HG03064 (cell line): ENCODE measurements around the gene ZFR2.

Experiments
- ATAC-seq: cut with Tn5 transposase; IDR thresholded peaks from one replicate; pipeline ENCODE4 v1.9.1; 2021; ENCODE audit warnings: low read depth; ENCODE audit not compliant: unreplicated experiment

Gene ZFR2

GRCh38 chr19:3839941-3840340 is 28.9 kb downstream of the ZFR2 start:
- no peak for ATAC-seq

GRCh38 chr19:3838661-3839060 is 30.2 kb downstream of the ZFR2 start:
- ATAC-seq, result no peak

- no peak for ATAC-seq
These were observed 30.9 kb downstream of the ZFR2 start for GRCh38 chr19:3837922-3838321.

GRCh38 chr19:3837332-3837731 is 31.5 kb downstream of the ZFR2 start:
- no peak for ATAC-seq

GRCh38 chr19:3836887-3837286 is 32.0 kb downstream of the ZFR2 start:
- no peak for ATAC-seq

GRCh38 chr19:3835055-3835435 is 33.8 kb downstream of the ZFR2 start:
- no peak for ATAC-seq

- ATAC-seq, result no peak
These were observed 34.3 kb downstream of the ZFR2 start for GRCh38 chr19:3834349-3835054.

- no peak for ATAC-seq
These were observed 35.1 kb downstream of the ZFR2 start for GRCh38 chr19:3833578-3834348.

- ATAC-seq, result no peak
These were observed 36.8 kb downstream of the ZFR2 start for GRCh38 chr19:3832001-3832400.

- no peak for ATAC-seq
These were observed 37.2 kb downstream of the ZFR2 start for GRCh38 chr19:3831601-3832000.

- no peak for ATAC-seq
These were observed 37.9 kb downstream of the ZFR2 start for GRCh38 chr19:3830621-3831589.

GRCh38 chr19:3827306-3827705 is 41.5 kb downstream of the ZFR2 start:
- no peak for ATAC-seq

- no peak for ATAC-seq
These were observed 42.7 kb downstream of the ZFR2 start for GRCh38 chr19:3826163-3826562.

- ATAC-seq, result no peak
These were observed 43.4 kb downstream of the ZFR2 start for GRCh38 chr19:3825286-3825956.

- ATAC-seq, result no peak
These were observed 45.5 kb downstream of the ZFR2 start for GRCh38 chr19:3823350-3823713.

GRCh38 chr19:3822683-3823349 is 46.0 kb downstream of the ZFR2 start:
- ATAC-seq, result no peak

- ATAC-seq, result no peak
These were observed 46.9 kb downstream of the ZFR2 start for GRCh38 chr19:3821857-3822364.

- ATAC-seq, result no peak
These were observed 47.7 kb downstream of the ZFR2 start for GRCh38 chr19:3821156-3821555.

GRCh38 chr19:3819989-3820388 is 48.8 kb downstream of the ZFR2 start:
- ATAC-seq, result no peak

- no peak for ATAC-seq
These were observed 49.9 kb downstream of the ZFR2 start for GRCh38 chr19:3818918-3819317.
